Activated T-helper 1 cell treated with Interleukin-2 at 50 U/mL for 16 hours (primary cell): ENCODE measurements around the gene GDPD5.

Source experiments
- DNase-seq: peaks from one replicate; pipeline ENCODE4 v3.0.0-alpha.2; 2020; ENCODE audit warnings: low read depth

The GDPD5 gene

GRCh38 chr11:75510723-75511019, 15.1 kb downstream of the GDPD5 start:
- DNase-seq: no peak

- no peak for DNase-seq
Observed at GRCh38 chr11:75510004-75510722, 15.6 kb downstream of the GDPD5 start.

- no peak for DNase-seq
Observed at GRCh38 chr11:75509020-75509720, 16.6 kb downstream of the GDPD5 start.

- peak; percentile 54 for DNase-seq
Observed at GRCh38 chr11:75508051-75508561, 17.6 kb downstream of the GDPD5 start.

- DNase-seq: no peak
Observed at GRCh38 chr11:75507571-75507970, 18.2 kb downstream of the GDPD5 start.

- no peak for DNase-seq
Observed at GRCh38 chr11:75506827-75507226, 18.9 kb downstream of the GDPD5 start.

GRCh38 chr11:75505916-75506692, 19.6 kb downstream of the GDPD5 start:
- no peak for DNase-seq

GRCh38 chr11:75504501-75504900, 21.2 kb downstream of the GDPD5 start:
- DNase-seq: no peak

GRCh38 chr11:75503531-75504099, 22.1 kb downstream of the GDPD5 start:
- DNase-seq: no peak

- DNase-seq: no peak
Observed at GRCh38 chr11:75502138-75502537, 23.6 kb downstream of the GDPD5 start.

- no peak for DNase-seq
Observed at GRCh38 chr11:75500742-75501141, 25.0 kb downstream of the GDPD5 start.

GRCh38 chr11:75499423-75500190, 26.1 kb downstream of the GDPD5 start:
- no peak for DNase-seq

- no peak for DNase-seq
Observed at GRCh38 chr11:75498556-75499255, 27.0 kb downstream of the GDPD5 start.

- DNase-seq: no peak
Observed at GRCh38 chr11:75497788-75498409, 27.8 kb downstream of the GDPD5 start.

- no peak for DNase-seq
Observed at GRCh38 chr11:75496305-75496752, 29.4 kb downstream of the GDPD5 start.

GRCh38 chr11:75495749-75496304, 29.9 kb downstream of the GDPD5 start:
- no peak for DNase-seq

- DNase-seq: no peak
Observed at GRCh38 chr11:75493626-75494025, 32.1 kb downstream of the GDPD5 start.

- DNase-seq: peak; percentile 48
Observed at GRCh38 chr11:75492181-75492820, 33.4 kb downstream of the GDPD5 start.

GRCh38 chr11:75491465-75491864, 34.3 kb downstream of the GDPD5 start:
- DNase-seq: no peak
